ENCODE measurements around the gene TRMT44.

Gene TRMT44

GRCh38 chr4:8435656-8436121, 4.9 kb upstream of the TRMT44 start:
- DNase-seq, result peak; percentile 68 to 84

GRCh38 chr4:8437281-8437680, 3.3 kb upstream of the TRMT44 start:
- TF ChIP-seq GATA1 (IDR thresholded peaks at IDR 0.05; ENCODE audit: low read depth, low read length) (no peak), POLR2A (IDR thresholded peaks at IDR 0.05; ENCODE audit: low read length) (no peak)
- DNase-seq, result no peak

More at GRCh38 chr4:8435656-8436121, 4.9 kb upstream of the TRMT44 start:
- TF ChIP-seq GATA1 (IDR thresholded peaks at IDR 0.05; ENCODE audit: low read depth, low read length) (no peak), POLR2A (IDR thresholded peaks at IDR 0.05; ENCODE audit: low read length) (no peak)

DNA sequence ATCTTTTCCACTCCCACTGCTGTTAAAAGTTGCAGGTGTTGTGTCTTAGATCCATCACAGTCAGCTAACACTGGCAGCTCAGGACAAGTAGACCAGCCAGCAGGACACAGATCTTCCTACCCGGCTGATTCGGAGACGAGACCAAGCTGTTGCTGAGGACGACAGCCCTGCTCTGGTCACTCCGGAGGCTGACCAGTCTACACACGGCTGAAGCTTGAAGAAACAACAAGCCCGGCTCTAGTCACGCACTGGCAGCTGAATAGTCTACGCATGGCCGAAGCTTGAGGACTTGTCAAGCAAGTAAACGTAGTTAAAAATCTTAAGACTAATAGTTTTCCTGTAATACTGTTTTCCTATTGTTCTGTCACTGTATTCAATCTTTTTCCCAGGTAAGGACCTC, 1.8 kb upstream of the TRMT44 start:
- DNase-seq, result no peak
- TF ChIP-seq POLR2A (IDR thresholded peaks at IDR 0.05; ENCODE audit: low read length) (no peak), GATA1 (IDR thresholded peaks at IDR 0.05; ENCODE audit: low read depth, low read length) (no peak)

- TF ChIP-seq GATA1 (IDR thresholded peaks at IDR 0.05; ENCODE audit: low read depth, low read length), result no peak
- TF ChIP-seq POLR2A (IDR thresholded peaks at IDR 0.05; ENCODE audit: low read length), result no peak
- peak in 1 of 2 experiments; percentile 29 for DNase-seq
These were observed 1.4 kb upstream of the TRMT44 start for GRCh38 chr4:8439168-8439567.

GRCh38 chr4:8439914-8440491, 574 bp upstream of the TRMT44 start:
- TF ChIP-seq GATA1 (IDR thresholded peaks at IDR 0.05; ENCODE audit: low read depth, low read length), result no peak
- TF ChIP-seq POLR2A (IDR thresholded peaks at IDR 0.05; ENCODE audit: low read length), result no peak
- peak; percentile 82 to 90 for DNase-seq

DNA sequence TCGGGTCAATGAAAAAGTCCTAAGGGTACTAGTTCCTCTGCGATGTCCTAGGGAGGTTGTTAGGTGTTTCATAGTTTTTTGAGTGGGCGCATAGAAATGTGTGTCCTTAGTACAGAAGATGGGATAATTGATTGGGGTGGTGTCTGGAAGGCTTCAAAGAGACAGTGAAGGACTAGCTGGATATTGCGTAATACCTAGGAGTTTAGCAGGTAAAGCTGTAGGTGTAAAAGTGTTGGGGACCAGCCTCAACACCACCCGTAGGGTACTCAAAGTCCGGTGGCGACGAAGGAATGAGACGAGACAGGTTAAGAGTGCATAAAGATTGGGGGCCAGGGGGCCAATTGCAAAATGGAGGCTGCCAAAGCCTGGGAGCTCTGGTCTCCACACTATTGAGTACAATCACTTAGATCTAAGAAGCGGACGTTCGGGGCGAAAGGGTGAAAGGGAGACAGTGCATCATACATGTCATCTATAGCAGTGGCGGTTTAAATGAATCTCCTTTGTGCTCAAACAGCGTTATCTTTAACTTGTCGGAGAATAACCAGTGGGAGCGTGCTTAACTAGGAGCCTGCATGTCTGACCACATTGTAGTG, 1.0 kb downstream of the TRMT44 start:
- DNase-seq, result peak; percentile 20 to 43
- TF ChIP-seq GATA1 (IDR thresholded peaks at IDR 0.05; ENCODE audit: low read depth, low read length) (no peak), POLR2A (IDR thresholded peaks at IDR 0.05; ENCODE audit: low read length) (no peak)

- TF ChIP-seq GATA1 (IDR thresholded peaks at IDR 0.05; ENCODE audit: low read depth, low read length), result no peak
- TF ChIP-seq POLR2A (IDR thresholded peaks at IDR 0.05; ENCODE audit: low read length), result no peak
- peak in 1 of 2 experiments; percentile 21 for DNase-seq
These were observed 2.2 kb downstream of the TRMT44 start for GRCh38 chr4:8442596-8443358.

- no peak for TF ChIP-seq POLR2A (IDR thresholded peaks at IDR 0.05; ENCODE audit: low read length)
- no peak for TF ChIP-seq GATA1 (IDR thresholded peaks at IDR 0.05; ENCODE audit: low read depth, low read length)
- DNase-seq, result no peak
These were observed 3.2 kb downstream of the TRMT44 start for GRCh38 chr4:8443801-8444200.

DNA sequence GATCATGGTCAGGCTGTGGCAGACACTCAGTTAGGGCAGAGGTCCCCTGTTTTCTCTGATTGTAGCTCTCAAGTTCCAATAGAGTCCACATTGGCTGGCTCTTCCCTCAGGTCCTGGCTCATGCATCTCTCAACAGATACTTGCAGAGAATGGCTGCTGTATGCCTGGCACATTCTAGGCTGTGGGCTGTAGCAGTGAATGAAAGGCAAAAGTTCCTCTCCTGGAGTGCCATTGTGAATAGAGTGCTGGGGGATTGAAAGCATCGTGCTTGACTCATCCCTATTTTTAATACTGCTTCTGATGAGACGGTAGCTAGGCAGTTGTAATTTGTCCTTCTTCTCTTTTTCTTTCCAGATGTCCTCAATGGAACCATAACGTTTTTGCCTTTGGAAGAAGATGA, 5.5 kb downstream of the TRMT44 start:
- no peak for DNase-seq
- no peak for TF ChIP-seq POLR2A (IDR thresholded peaks at IDR 0.05; ENCODE audit: low read length)
- TF ChIP-seq GATA1 (IDR thresholded peaks at IDR 0.05; ENCODE audit: low read depth, low read length), result no peak

GRCh38 chr4:8451440-8452182, 11.0 kb downstream of the TRMT44 start:
- no peak for DNase-seq
- no peak for TF ChIP-seq GATA1 (IDR thresholded peaks at IDR 0.05; ENCODE audit: low read depth, low read length)

DNA sequence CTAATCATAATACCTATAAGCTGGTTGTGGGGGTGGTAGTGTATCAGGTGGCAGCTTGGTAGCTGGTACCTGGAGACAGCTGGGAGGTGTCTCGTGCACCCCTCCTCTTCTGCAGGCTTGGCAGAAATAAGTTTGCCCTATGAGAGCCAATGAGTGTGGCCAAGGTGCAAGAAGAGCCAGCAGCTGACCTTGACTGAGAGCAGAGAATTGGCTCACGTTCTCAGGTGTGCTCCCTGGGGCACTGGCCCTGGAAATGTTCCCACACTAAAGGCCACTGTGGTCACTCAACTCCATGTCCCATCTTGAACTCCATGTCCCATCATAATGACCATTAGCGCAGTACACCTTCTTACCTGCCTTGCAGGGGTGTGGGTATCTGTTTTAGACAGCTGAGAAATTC, 13.4 kb downstream of the TRMT44 start:
- TF ChIP-seq GATA1 (IDR thresholded peaks at IDR 0.05; ENCODE audit: low read depth, low read length), result no peak
- no peak for TF ChIP-seq POLR2A (IDR thresholded peaks at IDR 0.05; ENCODE audit: low read length)
- no peak for DNase-seq

GRCh38 chr4:8457646-8458252, 17.2 kb downstream of the TRMT44 start:
- TF ChIP-seq POLR2A (IDR thresholded peaks at IDR 0.05; ENCODE audit: low read length) (no peak), GATA1 (IDR thresholded peaks at IDR 0.05; ENCODE audit: low read depth, low read length) (no peak)
- DNase-seq, result no peak

GRCh38 chr4:8459867-8460445, 19.4 kb downstream of the TRMT44 start:
- TF ChIP-seq GATA1 (IDR thresholded peaks at IDR 0.05; ENCODE audit: low read depth, low read length), result no peak
- TF ChIP-seq POLR2A (IDR thresholded peaks at IDR 0.05; ENCODE audit: low read length), result no peak
- peak in 1 of 2 experiments; percentile 28 for DNase-seq
